ENCODE results near the gene TTC8. TPM values are rescaled to one million over a fixed set of nuclear protein-coding genes. Genes with fewer than 3 reads are reported as not detected.

Gene TTC8
- total and polyA plus RNA-seq, 9 donors: 40.3 to 98.1 (median 66.4) TPM

GRCh38 chr14:88895116-88895515, 70.7 kb downstream of the TTC8 start:
- H3K4me3 ChIP-seq: no peak overlapping the region
- no peaks in the 10 kb centered on the region for H3K4me1 ChIP-seq (ENCODE audit: insufficient read depth)
- intact Hi-C loops (cut with DNase I): no loop called here
- 38 to 59% (median 41%) methylated on average over 4 of the region's 4 CpGs for WGBS, 3 donors
- no peaks in the 10 kb centered on the region for H3K27me3 ChIP-seq
- no peak overlapping the region for H3K27ac ChIP-seq
- H3K36me3 ChIP-seq: no peaks in the 10 kb centered on the region
- no peaks in the 10 kb centered on the region for H3K9me3 ChIP-seq
- TF ChIP-seq POLR2A (IDR thresholded peaks at IDR 0.05) (no peak), CTCF (IDR thresholded peaks at IDR 0.05) (no peak), EP300 (IDR thresholded peaks at IDR 0.05) (no peak)
- peak in 1 of 5 donors; percentile 11 for DNase-seq

GRCh38 chr14:88901189-88901588, 76.7 kb downstream of the TTC8 start:
- Histone ChIP-seq H3K27ac (no peak overlapping the region), H3K27me3 (no peaks in the 10 kb centered on the region), H3K36me3 (no peaks in the 10 kb centered on the region), H3K4me1 (ENCODE audit: insufficient read depth) (no peaks in the 10 kb centered on the region), H3K9me3 (no peaks in the 10 kb centered on the region), H3K4me3 (no peak overlapping the region)
- intact Hi-C loops (cut with DNase I): no loop called here
- 46 to 56% (median 53%) methylated on average over 4 of the region's 4 CpGs for WGBS, 3 donors
- DNase-seq: no peak
- TF ChIP-seq CTCF (IDR thresholded peaks at IDR 0.05): no peak
- no peak for TF ChIP-seq POLR2A (IDR thresholded peaks at IDR 0.05)
- no peak for TF ChIP-seq EP300 (IDR thresholded peaks at IDR 0.05)

GRCh38 chr14:88901991-88902390, 77.5 kb downstream of the TTC8 start:
- Histone ChIP-seq H3K27ac (no peak overlapping the region), H3K9me3 (no peaks in the 10 kb centered on the region), H3K27me3 (no peaks in the 10 kb centered on the region), H3K4me1 (ENCODE audit: insufficient read depth) (no peaks in the 10 kb centered on the region), H3K36me3 (no peaks in the 10 kb centered on the region), H3K4me3 (no peak overlapping the region)
- 71 to 76% (median 76%) methylated on average over 3 of the region's 3 CpGs for WGBS, 3 donors
- intact Hi-C loops (cut with DNase I): no loop called here
- no peak for DNase-seq
- TF ChIP-seq POLR2A (IDR thresholded peaks at IDR 0.05) (no peak), CTCF (IDR thresholded peaks at IDR 0.05) (no peak)

- H3K9me3 ChIP-seq: no peaks in the 10 kb centered on the region
- DNase-seq: no peak
- H3K27ac ChIP-seq: no peak overlapping the region
- intact Hi-C loops (cut with DNase I): no loop called here
- no peaks in the 10 kb centered on the region for H3K27me3 ChIP-seq
- TF ChIP-seq CTCF (IDR thresholded peaks at IDR 0.05) (no peak), POLR2A (IDR thresholded peaks at IDR 0.05) (no peak), EP300 (IDR thresholded peaks at IDR 0.05) (no peak)
- H3K4me1 ChIP-seq (ENCODE audit: insufficient read depth): no peaks in the 10 kb centered on the region
- no peak overlapping the region for H3K4me3 ChIP-seq
- H3K36me3 ChIP-seq: no peaks in the 10 kb centered on the region
- 90 to 100% (median 98%) methylated on average over 1 of the region's 1 CpG for WGBS, 3 donors
Observed at GRCh38 chr14:88902850-88903249, 78.4 kb downstream of the TTC8 start.
